ENCODE measurements around the gene CRIM1. TPM values are rescaled to one million over a fixed set of nuclear protein-coding genes. Genes with fewer than 3 reads are reported as not detected.

CRIM1 gene
- total and polyA plus RNA-seq, 2 of the 8 experiments (the other 6 are each of a cell fraction or from before 2014, with no cell fraction given): 9.4 to 28.4 TPM

DNA sequence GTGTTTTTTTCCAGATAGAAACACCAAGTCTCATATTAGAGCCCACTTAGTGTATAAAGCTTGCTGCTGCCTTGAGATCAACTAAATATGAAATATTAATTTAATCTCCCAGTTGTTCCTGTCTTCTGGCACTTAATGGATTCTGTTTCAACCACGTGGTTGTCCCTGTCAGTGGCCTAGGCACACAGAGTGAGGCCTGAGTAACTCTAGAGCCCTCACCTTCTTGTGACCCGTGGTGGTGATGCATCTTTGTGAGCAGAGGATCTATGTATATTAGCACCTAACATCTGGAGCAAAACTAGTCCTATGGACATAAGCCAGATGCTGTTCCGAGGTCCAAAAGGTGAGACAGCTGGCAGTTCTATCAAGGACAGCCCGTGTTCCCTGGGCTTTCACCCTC is 167.6 kb downstream of the CRIM1 start:
- ChIA-PET CTCF (ENCODE audit: partially characterized antibody) (interaction anchor here (0.6 to 1.7 kb wide), 5 partner anchors 8 to 204 kb away, joined by 3 to 9 read pairs (median 3); no protein-coding TSS in a partner anchor), POLR2A (ENCODE audit: partially characterized antibody) (no interaction called here)
- Histone ChIP-seq H2BK15ac (ENCODE audit: low read length) (no peak overlapping the region), H3K9me3 (ENCODE audit: insufficient read depth in 2 of 2, low read depth in 1 of 2, low read length in 1 of 2) (no peaks in the 10 kb centered on the region), H3K23me2 (ENCODE audit: low read depth, low read length) (no peaks in the 10 kb centered on the region), H3K4me1 (replicated peaks in 1 of 4; ENCODE audit: control insufficient read depth in 3 of 4, insufficient read depth in 4 of 4, low read length in 3 of 4) (no peaks in the 10 kb centered on the region), H3K27me3 (replicated peaks in 1 of 4; ENCODE audit: control insufficient read depth in 3 of 4, extremely low read depth in 1 of 4, insufficient read depth in 3 of 4, low read length in 3 of 4) (no peaks in the 10 kb centered on the region), H3K79me1 (ENCODE audit: low read depth, low read length) (no peaks in the 10 kb centered on the region), H2AFZ (ENCODE audit: low read length) (no peak overlapping the region), H3K4me2 (ENCODE audit: insufficient read depth in 1 of 2, low read depth in 2 of 2, low read length in 2 of 2) (no peak overlapping the region), H3K18ac (ENCODE audit: extremely low read depth, low read length) (no peak overlapping the region), H3K23ac (ENCODE audit: insufficient read length) (no peak overlapping the region), H3K14ac (ENCODE audit: insufficient read length) (no peak overlapping the region), H4K8ac (ENCODE audit: extremely low read depth, insufficient read depth, low read length) (no peak overlapping the region), H3K4me3 (ENCODE audit: extremely low read depth in 1 of 4, insufficient read depth in 2 of 4, low read depth in 3 of 4, low read length in 4 of 4) (no peak overlapping the region), H4K5ac (ENCODE audit: insufficient read length, low read depth, low read length) (no peak overlapping the region), H4K91ac (replicated peaks; ENCODE audit: insufficient read length, low read length) (no peak overlapping the region), H2BK120ac (replicated peaks; ENCODE audit: low read depth, low read length) (no peak overlapping the region), H3K27ac (ENCODE audit: low read depth, low read length) (no peak overlapping the region), H3K9ac (replicated peaks in 1 of 4; ENCODE audit: extremely low read depth in 1 of 4, low read depth in 3 of 4, low read length in 3 of 4) (no peak overlapping the region), H3K79me2 (ENCODE audit: control insufficient read depth in 1 of 2, insufficient read depth in 2 of 2, low read length in 2 of 2) (no peaks in the 10 kb centered on the region), H3K36me3 (ENCODE audit: control insufficient read depth in 2 of 4, insufficient read depth in 4 of 4, low read length in 3 of 4) (peaks cover 0 to 30% (median 21%) of the 10 kb centered on the region in 4 experiments), H3K56ac (replicated peaks; ENCODE audit: insufficient read length, low read depth, low read length) (no peak overlapping the region), H4K20me1 (replicated peaks in 1 of 2; ENCODE audit: control insufficient read depth in 1 of 2, insufficient read depth in 2 of 2, low read length in 2 of 2) (peaks cover 0 to 1% of the 10 kb centered on the region in 2 experiments), H2AK5ac (ENCODE audit: low read depth, low read length) (no peak overlapping the region), H2BK5ac (ENCODE audit: low read depth, low read length) (no peak overlapping the region), H3K4ac (replicated peaks; ENCODE audit: insufficient read length, low read depth, low read length) (no peak overlapping the region), H2BK20ac (ENCODE audit: low read length) (no peak overlapping the region), H2BK12ac (ENCODE audit: low read depth, low read length) (no peak overlapping the region)
- no peak for FAIRE-seq
- no peak for DNase-seq (ENCODE audit: low read depth in 1 of 2, low spot score in 2 of 2)
- WGBS, 2 experiments (ENCODE audit: extremely low coverage in 1 of 2, insufficient coverage in 1 of 2, insufficient read length in 1 of 2, insufficient replicate concordance in 2 of 2, low coverage in 1 of 2, low lambda C conversion rate in 2 of 2, missing lambda C conversion rate in 1 of 2): 93% methylated on average over 4 of the region's 4 CpGs; no CpG with 5 or more reads in 1 of the 2 experiments
- TF ChIP-seq KDM1A (IDR thresholded peaks at IDR 0.05; ENCODE audit: borderline replicate concordance, low read length): no peak
- no peak for TF ChIP-seq TBP (IDR thresholded peaks at IDR 0.05; ENCODE audit: low read depth, low read length)
- no peak for TF ChIP-seq MAFK (IDR thresholded peaks at IDR 0.05; ENCODE audit: low read depth, low read length)
- TF ChIP-seq CBX5 (IDR thresholded peaks at IDR 0.05; ENCODE audit: low read depth, low read length): no peak
- TF ChIP-seq BCL11A (IDR thresholded peaks at IDR 0.05; ENCODE audit: low read depth in 2 of 2, low read length in 2 of 2): no peak
- no peak for TF ChIP-seq SP2 (IDR thresholded peaks at IDR 0.05; ENCODE audit: low read length)
- TF ChIP-seq ZNF274 (IDR thresholded peaks at IDR 0.05; ENCODE audit: borderline replicate concordance, extremely low read depth, low read length): no peak
- TF ChIP-seq RBBP5 (IDR thresholded peaks at IDR 0.05; ENCODE audit: borderline replicate concordance, low read depth, low read length): no peak
- no peak for TF ChIP-seq RFX5 (IDR thresholded peaks at IDR 0.05; ENCODE audit: borderline replicate concordance, low read depth, low read length)
